ENCODE data around the gene PDRG1.

PDRG1 gene

GRCh38 chr20:31903627-31904386, 48.0 kb downstream of the PDRG1 start:
- DNase-seq: no peak

GRCh38 chr20:31901615-31902014, 50.2 kb downstream of the PDRG1 start:
- no peak for DNase-seq

- DNase-seq: no peak
These were observed 54.3 kb downstream of the PDRG1 start for GRCh38 chr20:31897541-31897940.

GRCh38 chr20:31896049-31896448, 55.8 kb downstream of the PDRG1 start:
- no peak for DNase-seq

GRCh38 chr20:31894980-31895675, 56.7 kb downstream of the PDRG1 start:
- DNase-seq: no peak
